IMR-90 (cell line): Measurements from ENCODE around the gene NFATC1. TPM values are rescaled to one million over a fixed set of nuclear protein-coding genes. Genes with fewer than 3 reads are reported as not detected.

Experiments used
- ATAC-seq: fragments of 200-7000 bp; cut with Tn5 transposase; 2 replicates; pipeline ENCODE4 v1.9.1; 2020; ENCODE audit warnings: low read depth, mild to moderate bottlenecking, moderate library complexity
- BruUV-seq: library from RNA; stranded (reverse); fragments of 400-500 nt; replicated peaks from 2 replicates; lab custom pipeline; 2021; lab: Mats Ljungman, UMichigan
- CTCF ChIA-PET: fragments of 300-600 bp; formaldehyde crosslinking; extraction: SDS; loops from one replicate; lab custom pipeline; 2021; ENCODE audit warnings: antibody characterized with exemption; lab: Yijun Ruan, JAX
- POLR2A ChIA-PET: fragments of 300-600 bp; sonication (Branson Sonifier 250); formaldehyde crosslinking; loops from one replicate; lab custom pipeline; 2022; ENCODE audit warnings: antibody characterized with exemption; ENCODE audit not compliant: unreplicated experiment; lab: Charles Lee
- DNase-seq: peaks from one replicate; pipeline ENCODE4 v3.0.0; 2013
- H2AFZ ChIP-seq: replicated peaks from 2 replicates; pipeline ENCODE3; 2013; ENCODE audit warnings: low read length, mild to moderate bottlenecking; ENCODE audit not compliant: poor library complexity
- H2AK5ac ChIP-seq: 2 replicates; pipeline ENCODE4 v1.6.1; 2013; ENCODE audit warnings: low read depth, low read length, inconsistent platforms
- H2AK9ac ChIP-seq: replicated peaks from 2 replicates; pipeline ENCODE3; 2013; ENCODE audit warnings: mild to moderate bottlenecking, low read depth, low read length, moderate library complexity; ENCODE audit not compliant: poor library complexity
- H2BK120ac ChIP-seq: 2 replicates; pipeline ENCODE4 v1.6.1; 2013; ENCODE audit warnings: low read depth, low read length, inconsistent platforms
- H2BK15ac ChIP-seq: 3 replicates; pipeline ENCODE4 v1.6.1; 2013; ENCODE audit warnings: low read depth, low read length, inconsistent platforms
- H2BK20ac ChIP-seq: 2 replicates; pipeline ENCODE4 v1.6.1; 2013; ENCODE audit warnings: low read depth, mild to moderate bottlenecking, inconsistent platforms, low read length, moderate library complexity
- H2BK5ac ChIP-seq: 2 replicates; pipeline ENCODE4 v1.6.1; 2013; ENCODE audit warnings: mild to moderate bottlenecking, low read depth, low read length, inconsistent platforms; ENCODE audit not compliant: poor library complexity, severe bottlenecking
- H3K14ac ChIP-seq: replicated peaks from 2 replicates; pipeline ENCODE4 v1.6.1; 2013; ENCODE audit warnings: low read depth, low read length, inconsistent platforms
- H3K18ac ChIP-seq: 2 replicates; pipeline ENCODE4 v1.6.1; 2013; ENCODE audit warnings: low read depth, low read length, control low read depth
- H3K23ac ChIP-seq: 2 replicates; pipeline ENCODE4 v1.6.1; 2013; ENCODE audit warnings: low read depth, low read length, inconsistent platforms
- H3K27ac ChIP-seq: 2 replicates; pipeline ENCODE4 v1.5.1; 2013; ENCODE audit warnings: mild to moderate bottlenecking, control low read depth, low read length; ENCODE audit not compliant: insufficient read depth
- H3K27me3 ChIP-seq: 2 replicates; pipeline ENCODE4 v1.6.1; 2013; ENCODE audit warnings: low read length; ENCODE audit not compliant: control insufficient read depth, insufficient read depth
- H3K36me3 ChIP-seq: 2 replicates; pipeline ENCODE4 v1.6.1; 2013; ENCODE audit warnings: low read length, mixed read lengths; ENCODE audit not compliant: control insufficient read depth, insufficient read depth
- H3K4ac ChIP-seq: 2 replicates; pipeline ENCODE4 v1.6.1; 2013; ENCODE audit warnings: low read depth, low read length, inconsistent platforms
- H3K4me1 ChIP-seq: 2 replicates; pipeline ENCODE4 v1.6.1; 2013; ENCODE audit warnings: low read length, mixed read lengths; ENCODE audit not compliant: control insufficient read depth, insufficient read depth
- H3K4me2 ChIP-seq: 2 replicates; pipeline ENCODE4 v1.6.1; 2013; ENCODE audit warnings: low read depth, mild to moderate bottlenecking, control low read depth, low read length, moderate library complexity
- H3K4me3 ChIP-seq: 2 replicates; pipeline ENCODE4 v1.5.1; 2013; ENCODE audit warnings: low read depth, mild to moderate bottlenecking, control low read depth, low read length, moderate library complexity; ENCODE audit not compliant: insufficient read depth
- H3K56ac ChIP-seq: 2 replicates; pipeline ENCODE4 v1.6.1; 2013; ENCODE audit warnings: low read length, inconsistent platforms; ENCODE audit not compliant: insufficient read depth; ENCODE audit errors: extremely low read depth
- H3K79me1 ChIP-seq, 2 experiments: 2 replicates each; pipeline ENCODE4 v1.6.1; 2013; ENCODE audit warnings: low read length in 2 of 2, inconsistent platforms in 1 of 2, low read depth in 1 of 2
- H3K9ac ChIP-seq: 2 replicates; pipeline ENCODE4 v1.6.1; 2013; ENCODE audit warnings: low read depth, low read length, control low read depth
- H3K9me1 ChIP-seq: 2 replicates; pipeline ENCODE4 v1.6.1; 2013; ENCODE audit warnings: low read length, inconsistent platforms; ENCODE audit not compliant: insufficient read depth
- H3K9me3 ChIP-seq: 2 replicates; pipeline ENCODE4 v1.6.1; 2013; ENCODE audit warnings: low read length; ENCODE audit not compliant: control insufficient read depth, insufficient read depth
- H4K20me1 ChIP-seq: 2 replicates; pipeline ENCODE4 v1.6.1; 2013; ENCODE audit warnings: low read length, inconsistent platforms; ENCODE audit not compliant: insufficient read depth
- H4K5ac ChIP-seq: 2 replicates; pipeline ENCODE4 v1.6.1; 2013; ENCODE audit warnings: mild to moderate bottlenecking, low read depth, low read length, control low read depth
- H4K8ac ChIP-seq, 2 experiments: 2 replicates each; pipeline ENCODE4 v1.6.1; 2013; ENCODE audit warnings: low read depth in 2 of 2, low read length in 2 of 2, control low read depth in 1 of 2, inconsistent platforms in 1 of 2
- H4K91ac ChIP-seq: 2 replicates; pipeline ENCODE4 v1.6.1; 2013; ENCODE audit warnings: low read depth, low read length, inconsistent platforms; ENCODE audit not compliant: insufficient read depth
- BHLHE40 ChIP-seq: fragments of 150-350 bp; IDR thresholded peaks from 2 replicates; pipeline ENCODE4 v1.6.1; 2016; ENCODE audit warnings: mild to moderate bottlenecking, low read depth, low read length
- CEBPB ChIP-seq: IDR thresholded peaks from 2 replicates; pipeline ENCODE4 v1.6.1; 2012; ENCODE audit warnings: low read depth, low read length, improper control_type of control experiment
- CHD1 ChIP-seq: IDR thresholded peaks from 2 replicates; pipeline ENCODE4 v1.6.1; 2012; ENCODE audit warnings: low read depth, low read length, improper control_type of control experiment
- FOS ChIP-seq: fragments of 150-350 bp; IDR thresholded peaks from 2 replicates; pipeline ENCODE4 v1.6.1; 2016; ENCODE audit warnings: low read depth, low read length
- MAFK ChIP-seq: IDR thresholded peaks from 2 replicates; pipeline ENCODE4 v1.6.1; 2012; ENCODE audit warnings: low read depth, low read length, improper control_type of control experiment
- MAZ ChIP-seq: IDR thresholded peaks from 2 replicates; pipeline ENCODE4 v1.6.1; 2012; ENCODE audit warnings: low read depth, mild to moderate bottlenecking, low read length, improper control_type of control experiment, moderate library complexity, borderline replicate concordance
- MXI1 ChIP-seq: IDR thresholded peaks from 2 replicates; pipeline ENCODE4 v1.6.1; 2012; ENCODE audit warnings: low read depth, mild to moderate bottlenecking, low read length, moderate library complexity, borderline replicate concordance
- RFX5 ChIP-seq: IDR thresholded peaks from 2 replicates; pipeline ENCODE4 v1.8.0; 2012; ENCODE audit warnings: low read depth, mild to moderate bottlenecking, low read length, moderate library complexity
- WGBS, 2 experiments: methylation state at CpG; one replicate each; pipeline versions ENCODE4 v1.1.5 to v1.1.7; 2013; ENCODE audit warnings: missing lambda C conversion rate in 2 of 2; ENCODE audit not compliant: insufficient read length in 1 of 2; ENCODE audit errors: extremely low coverage in 2 of 2; 5-methylcytosine and 5-hydroxymethylcytosine counted together
- dilution Hi-C: fragments of 300-500 bp; cut with HindIII; formaldehyde crosslinking; loops from one replicate; pipeline ENCODE4 v1.14.3; 2018; ENCODE audit warnings: low sequenced_read_pairs; ENCODE audit not compliant: unreplicated experiment
- in situ Hi-C: fragments of 300-500 bp; cut with MboI; formaldehyde crosslinking; loops from 3 replicates; pipeline ENCODE4 v1.14.3; 2019; ENCODE audit warnings: low sequenced_read_pairs, inconsistent platforms, mixed read lengths
- intact Hi-C: fragments of 100-400 bp; cut with micrococcal nuclease; formaldehyde crosslinking; loops from 2 replicates; pipeline ENCODE4 v1.10.0; 2022
- polyA plus RNA-seq, 3 experiments: library from polyadenylated mRNA; depleted of rRNA; stranded (reverse); fragments of >200 nt; gene quantifications; 2 replicates each; pipeline ENCODE4 v1.2.3, GENCODE V29; 2012; ENCODE audit warnings: low replicate concordance in 1 of 3
- total RNA-seq: library from RNA; depleted of rRNA; stranded (reverse); fragments of >200 nt; gene quantifications from 2 replicates; pipeline ENCODE4 v1.2.3, GENCODE V29; 2012
- TF ChIP-seq, protein P1 (sequence below): fragments of 150-350 bp; IDR thresholded peaks from 2 replicates; pipeline ENCODE4 v1.6.1; 2017; ENCODE audit warnings: mild to moderate bottlenecking, antibody characterized with exemption, low read length, low read depth
- TF ChIP-seq, protein P2 (sequence below): fragments of 150-350 bp; IDR thresholded peaks from 2 replicates; pipeline ENCODE4 v1.6.1; 2016; ENCODE audit warnings: low read depth, mild to moderate bottlenecking, low read length, moderate library complexity, borderline replicate concordance

Gene NFATC1
- total and polyA plus RNA-seq, 2 of the 4 experiments (the other 2 are of a cell fraction): 0.36 to 1.8 TPM

DNA sequence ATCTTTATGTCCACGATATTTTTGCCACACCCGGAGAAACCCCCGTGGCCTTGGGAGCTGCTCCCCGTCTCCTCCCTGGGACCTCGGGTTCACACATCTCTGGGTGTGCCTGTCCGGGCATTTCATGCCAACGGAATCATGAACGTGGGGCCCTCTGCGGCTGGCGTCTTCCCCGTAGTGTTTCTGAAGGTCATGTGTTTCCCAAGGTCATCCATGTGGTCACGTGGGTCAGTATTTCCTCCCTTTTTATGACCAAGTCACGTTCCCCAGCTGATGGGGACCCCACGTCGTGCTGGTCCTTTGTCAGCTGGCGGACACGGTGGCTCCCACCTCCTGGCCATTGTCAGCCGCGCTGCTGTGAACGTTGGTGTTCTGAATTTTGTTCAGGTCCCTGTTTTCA lies 135.7 kb downstream of the NFATC1 start:
- H2AK9ac ChIP-seq: no peak overlapping the region
- H3K4ac ChIP-seq: no peak overlapping the region
- no peak overlapping the region for H3K4me2 ChIP-seq
- no TSS peak for BruUV-seq
- ChIA-PET POLR2A (no interaction called here), CTCF (interaction anchor here (1.3 to 1.6 kb wide), 2 partner anchors 141 to 152 kb away, joined by 4 to 5 read pairs; no protein-coding TSS in a partner anchor)
- no peaks in the 10 kb centered on the region; the same call in 1 of the 2 replicates for H4K20me1 ChIP-seq
- no peaks in the 10 kb centered on the region for H3K9me3 ChIP-seq
- DNase-seq (no peak), ATAC-seq (no peak)
- TF ChIP-seq, protein P1, sequence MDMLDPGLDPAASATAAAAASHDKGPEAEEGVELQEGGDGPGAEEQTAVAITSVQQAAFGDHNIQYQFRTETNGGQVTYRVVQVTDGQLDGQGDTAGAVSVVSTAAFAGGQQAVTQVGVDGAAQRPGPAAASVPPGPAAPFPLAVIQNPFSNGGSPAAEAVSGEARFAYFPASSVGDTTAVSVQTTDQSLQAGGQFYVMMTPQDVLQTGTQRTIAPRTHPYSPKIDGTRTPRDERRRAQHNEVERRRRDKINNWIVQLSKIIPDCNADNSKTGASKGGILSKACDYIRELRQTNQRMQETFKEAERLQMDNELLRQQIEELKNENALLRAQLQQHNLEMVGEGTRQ: no peak
- TF ChIP-seq CHD1 (no peak), MAFK (no peak), RFX5 (no peak), CEBPB (no peak), MAZ (no peak), MXI1 (no peak), FOS (no peak), BHLHE40 (no peak)
- TF ChIP-seq, protein P2, sequence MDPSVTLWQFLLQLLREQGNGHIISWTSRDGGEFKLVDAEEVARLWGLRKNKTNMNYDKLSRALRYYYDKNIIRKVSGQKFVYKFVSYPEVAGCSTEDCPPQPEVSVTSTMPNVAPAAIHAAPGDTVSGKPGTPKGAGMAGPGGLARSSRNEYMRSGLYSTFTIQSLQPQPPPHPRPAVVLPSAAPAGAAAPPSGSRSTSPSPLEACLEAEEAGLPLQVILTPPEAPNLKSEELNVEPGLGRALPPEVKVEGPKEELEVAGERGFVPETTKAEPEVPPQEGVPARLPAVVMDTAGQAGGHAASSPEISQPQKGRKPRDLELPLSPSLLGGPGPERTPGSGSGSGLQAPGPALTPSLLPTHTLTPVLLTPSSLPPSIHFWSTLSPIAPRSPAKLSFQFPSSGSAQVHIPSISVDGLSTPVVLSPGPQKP: no peak
- H2BK120ac ChIP-seq: no peak overlapping the region
- no peak overlapping the region for H2AK5ac ChIP-seq
- in situ Hi-C loops: loop anchor here (5.0 kb wide), 1 partner anchor 154 kb away; no protein-coding TSS in a partner anchor
- no peak overlapping the region for H3K14ac ChIP-seq
- H4K91ac ChIP-seq: no peak overlapping the region
- H2BK15ac ChIP-seq: no peak overlapping the region
- no peaks in the 10 kb centered on the region for H3K9me1 ChIP-seq
- peak overlapping the region; percentile 8 for H2AFZ ChIP-seq
- H4K5ac ChIP-seq: no peak overlapping the region
- no peaks in the 10 kb centered on the region for H3K79me1 ChIP-seq
- intact Hi-C loops: no loop called here
- H3K4me1 ChIP-seq: no peaks in the 10 kb centered on the region
- no peak overlapping the region for H3K4me3 ChIP-seq
- no peak overlapping the region for H3K27ac ChIP-seq
- peaks cover 26% of the 10 kb centered on the region for H3K27me3 ChIP-seq
- H3K9ac ChIP-seq: no peak overlapping the region
- no peak overlapping the region for H4K8ac ChIP-seq
- WGBS, 2 experiments: 87% methylated on average over 14 of the region's 20 CpGs; no CpG with 5 or more reads in 1 of the 2 experiments
- no peak overlapping the region for H3K18ac ChIP-seq
- no peak overlapping the region for H2BK5ac ChIP-seq
- H2BK20ac ChIP-seq: no peak overlapping the region
- H3K56ac ChIP-seq: no peak overlapping the region
- dilution Hi-C loops: no loop called here
- no peak overlapping the region for H3K23ac ChIP-seq
- no peaks in the 10 kb centered on the region for H3K36me3 ChIP-seq
